Gastrocnemius medialis (tissue), 4 donors: Measurements from ENCODE around the gene TJP2. TPM values are rescaled to one million over a fixed set of nuclear protein-coding genes. Genes with fewer than 3 reads are reported as not detected.
"Not testable (repeated sequence)": the region's sequence is repeated elsewhere in the genome, so short reads cannot be mapped to it uniquely, and the experiment has no call there.

Source experiments
- ATAC-seq, 2 donors: fragments of 150-250 bp; one replicate each; pipeline ENCODE4 v1.9.1; 2016
- DNase-seq, 2 donors: peaks; one replicate each; pipeline ENCODE4 v3.0.0-alpha.2; 2019
- H3K27ac ChIP-seq, 4 donors: fragments of 200-600 bp; sonication (generic); 1 replicate in 1 of 4; 2 replicates in 3 of 4; pipeline ENCODE4 v1.5.1; 2016 to 2018; ENCODE audit warnings: mild to moderate bottlenecking in 2 of 4, moderate library complexity in 1 of 4
- H3K27me3 ChIP-seq, 3 donors: fragments of 200-600 bp; sonication (generic) in 2 of 3; 1 replicate in 1 of 3; 2 replicates in 2 of 3; pipeline versions ENCODE4 v1.5.1 to v1.6.0; 2016 to 2019; ENCODE audit warnings: mild to moderate bottlenecking in 1 of 3, moderate library complexity in 1 of 3
- H3K36me3 ChIP-seq, 2 donors: fragments of 200-600 bp; sonication (generic) in 1 of 2; one replicate each; pipeline ENCODE4 v1.5.1; 2017 to 2018
- H3K4me1 ChIP-seq, 2 donors: fragments of 200-600 bp; sonication (generic) in 1 of 2; one replicate each; pipeline ENCODE4 v1.5.1; 2016 to 2017; ENCODE audit warnings: mild to moderate bottlenecking in 2 of 2
- H3K4me3 ChIP-seq, 4 donors: fragments of 200-600 bp; sonication (generic) in 3 of 4; 1 replicate in 1 of 4; 2 replicates in 3 of 4; pipeline ENCODE4 v1.5.1; 2016 to 2019; ENCODE audit warnings: mild to moderate bottlenecking in 2 of 4
- H3K9me3 ChIP-seq, 3 donors: fragments of 200-600 bp; sonication (generic) in 2 of 3; 1 replicate in 1 of 3; 2 replicates in 2 of 3; pipeline ENCODE4 v1.5.1; 2016 to 2019
- CTCF ChIP-seq, 5 experiments: fragments of 450-650 bp in 3 of 5; fragments of 200-600 bp in 2 of 5; sonication (generic) in 2 of 5; IDR thresholded peaks in 4 of 5; conservative IDR thresholded peaks in 1 of 5; 1 replicate in 4 of 5; 2 replicates in 1 of 5; pipeline ENCODE4 v1.5.1; 2016 to 2019; ENCODE audit warnings: antibody characterized with exemption in 5 of 5, mild to moderate bottlenecking in 3 of 5, moderate library complexity in 3 of 5
- POLR2A ChIP-seq, 2 donors: fragments of 450-650 bp; IDR thresholded peaks; one replicate each; pipeline ENCODE4 v1.6.1; 2017; ENCODE audit warnings: antibody characterized with exemption in 2 of 2, mild to moderate bottlenecking in 2 of 2, moderate library complexity in 2 of 2
- in situ Hi-C, 4 donors: fragments of 200-750 bp; cut with MboI; loops; one replicate each; pipeline versions ENCODE4 v1.15.0 to v1.8.0; 2017; ENCODE audit warnings: low sequenced_read_pairs in 4 of 4
- intact Hi-C: fragments of 100-400 bp; cut with DNase I; formaldehyde crosslinking; loops from one replicate; pipeline ENCODE4 v1.15.1; 2023; ENCODE audit warnings: low total_unique reads
- total RNA-seq, 4 donors: library from RNA; depleted of rRNA; stranded (reverse); fragments of >200 nt; gene quantifications; one replicate each; pipeline versions ENCODE4 v1.1.0 to v1.2.3, GENCODE V29; 2016

TJP2 gene
- total RNA-seq, 4 donors from 2014 or later, result 10.5 to 23.1 (median 17.6) TPM

- Histone ChIP-seq H3K4me1 (peaks cover 10 to 12% of the 10 kb centered on the region in 2 donors), H3K27ac (no peak overlapping the region), H3K36me3 (no peaks in the 10 kb centered on the region), H3K9me3 (no peaks in the 10 kb centered on the region), H3K27me3 (no peaks in the 10 kb centered on the region), H3K4me3 (no peak overlapping the region)
- intact Hi-C loops, result no loop called here
- ATAC-seq, result no peak
- in situ Hi-C loops, result no loop called here
- TF ChIP-seq POLR2A (IDR thresholded peaks at IDR 0.05) (no peak), CTCF (IDR thresholded peaks at IDR 0.05 in 4 of 5, conservative IDR thresholded peaks at IDR 0.05 in 1 of 5) (no peak)
- no peak for DNase-seq
These were observed 125.2 kb downstream of the TJP2 start for GRCh38 chr9:69299315-69299714.

- H3K4me3 ChIP-seq, result no peak overlapping the region
- H3K27ac ChIP-seq, result no peak overlapping the region
- peaks cover 10 to 12% of the 10 kb centered on the region in 2 donors for H3K4me1 ChIP-seq
- DNase-seq, result no peak
- H3K36me3 ChIP-seq, result no peaks in the 10 kb centered on the region
- intact Hi-C loops (no loop called here), in situ Hi-C loops (loop anchor here in 2 of 4 donors (25.0 kb wide), 2 partner anchors 88 to 237 kb away; no protein-coding TSS in a partner anchor)
- no peak for ATAC-seq
- TF ChIP-seq POLR2A (IDR thresholded peaks at IDR 0.05) (no peak), CTCF (IDR thresholded peaks at IDR 0.05 in 4 of 5, conservative IDR thresholded peaks at IDR 0.05 in 1 of 5) (no peak)
- H3K9me3 ChIP-seq, result no peaks in the 10 kb centered on the region
- no peaks in the 10 kb centered on the region for H3K27me3 ChIP-seq
These were observed 125.7 kb downstream of the TJP2 start for GRCh38 chr9:69299826-69300225.

- in situ Hi-C loops, result loop anchor here in 2 of 4 donors (25.0 kb wide), 2 partner anchors 91 to 234 kb away; no protein-coding TSS in a partner anchor
- H3K27me3 ChIP-seq, result no peaks in the 10 kb centered on the region
- DNase-seq (no peak), ATAC-seq (no peak)
- H3K9me3 ChIP-seq, result no peaks in the 10 kb centered on the region
- H3K4me3 ChIP-seq, result no peak overlapping the region
- H3K27ac ChIP-seq, result no peak overlapping the region
- intact Hi-C loops, result no loop called here
- no peaks in the 10 kb centered on the region for H3K36me3 ChIP-seq
- H3K4me1 ChIP-seq, result no peaks in the 10 kb centered on the region
- TF ChIP-seq POLR2A (IDR thresholded peaks at IDR 0.05) (no peak), CTCF (IDR thresholded peaks at IDR 0.05 in 4 of 5, conservative IDR thresholded peaks at IDR 0.05 in 1 of 5) (no peak)
These were observed 129.3 kb downstream of the TJP2 start for GRCh38 chr9:69303331-69303730.

- H3K4me3 ChIP-seq, H3K27me3 ChIP-seq, DNase-seq, ATAC-seq, H3K9me3 ChIP-seq, H3K27ac ChIP-seq, H3K4me1 ChIP-seq, intact Hi-C loops, H3K36me3 ChIP-seq: not testable (repeated sequence)
- in situ Hi-C loops, result loop anchor here in 2 of 4 donors (25.0 kb wide), 2 partner anchors 95 to 230 kb away; no protein-coding TSS in a partner anchor
These were observed 132.9 kb downstream of the TJP2 start for GRCh38 chr9:69306895-69307445.

- Histone ChIP-seq H3K36me3 (no peaks in the 10 kb centered on the region), H3K4me3 (no peak overlapping the region), H3K4me1 (no peaks in the 10 kb centered on the region), H3K27ac (no peak overlapping the region), H3K9me3 (no peaks in the 10 kb centered on the region), H3K27me3 (no peaks in the 10 kb centered on the region)
- in situ Hi-C loops (loop anchor here in 2 of 4 donors (25.0 kb wide), 2 partner anchors 95 to 230 kb away; no protein-coding TSS in a partner anchor), intact Hi-C loops (no loop called here)
- DNase-seq (no peak), ATAC-seq (no peak)
- TF ChIP-seq CTCF (IDR thresholded peaks at IDR 0.05 in 4 of 5, conservative IDR thresholded peaks at IDR 0.05 in 1 of 5) (no peak), POLR2A (IDR thresholded peaks at IDR 0.05) (no peak)
These were observed 133.5 kb downstream of the TJP2 start for GRCh38 chr9:69307446-69308205.
